KMS-11 (cell line): ENCODE data around the gene NMRAL1.

Experiments
- H2AFZ ChIP-seq: fragments of 200-600 bp; sonication (generic); 2 replicates; pipeline ENCODE4 v1.6.1; 2016; ENCODE audit warnings: antibody characterized with exemption, mixed run types, low read depth
- H3K27ac ChIP-seq: fragments of 200-600 bp; sonication (generic); 2 replicates; pipeline ENCODE4 v1.6.1; 2016; ENCODE audit warnings: mild to moderate bottlenecking, mixed run types
- H3K27me3 ChIP-seq: fragments of 200-600 bp; sonication (generic); 2 replicates; pipeline ENCODE4 v1.6.1; 2017; ENCODE audit warnings: mild to moderate bottlenecking, low read depth, mixed run types, moderate library complexity; ENCODE audit not compliant: insufficient read depth
- H3K36me3 ChIP-seq: fragments of 200-600 bp; sonication (generic); 2 replicates; pipeline ENCODE4 v1.6.1; 2017; ENCODE audit warnings: mild to moderate bottlenecking, mixed run types; ENCODE audit not compliant: insufficient read depth
- H3K4me1 ChIP-seq: fragments of 200-600 bp; sonication (generic); 2 replicates; pipeline ENCODE4 v1.6.1; 2016; ENCODE audit warnings: mild to moderate bottlenecking, low read depth, mixed run types; ENCODE audit not compliant: poor library complexity, severe bottlenecking
- H3K4me2 ChIP-seq: fragments of 200-600 bp; sonication (generic); 2 replicates; pipeline ENCODE4 v1.7.0; 2016; ENCODE audit warnings: mild to moderate bottlenecking, mixed run types
- H3K4me3 ChIP-seq: fragments of 200-600 bp; sonication (generic); IDR thresholded peaks from 2 replicates; pipeline ENCODE4 v1.6.1; 2017; ENCODE audit warnings: low read depth, low read length, mixed read lengths; ENCODE audit not compliant: insufficient read depth
- H3K79me2 ChIP-seq: fragments of 200-600 bp; sonication (generic); 2 replicates; pipeline ENCODE4 v1.6.1; 2016; ENCODE audit warnings: low read depth, mixed run types; ENCODE audit not compliant: insufficient read depth
- H3K9ac ChIP-seq: fragments of 200-600 bp; sonication (generic); 2 replicates; pipeline ENCODE4 v1.6.1; 2016; ENCODE audit warnings: mild to moderate bottlenecking, mixed run types
- H4K20me1 ChIP-seq: fragments of 200-600 bp; sonication (generic); 2 replicates; pipeline ENCODE4 v1.6.1; 2016; ENCODE audit warnings: mild to moderate bottlenecking, mixed run types; ENCODE audit not compliant: insufficient read depth
- TF ChIP-seq, protein P1 (sequence below): fragments of 200-600 bp; sonication (generic); conservative IDR thresholded peaks from 2 replicates; pipeline ENCODE4 v1.6.1; 2017; ENCODE audit warnings: low read depth, mild to moderate bottlenecking, antibody characterized with exemption, low read length, moderate library complexity, mixed read lengths

Gene NMRAL1

DNA sequence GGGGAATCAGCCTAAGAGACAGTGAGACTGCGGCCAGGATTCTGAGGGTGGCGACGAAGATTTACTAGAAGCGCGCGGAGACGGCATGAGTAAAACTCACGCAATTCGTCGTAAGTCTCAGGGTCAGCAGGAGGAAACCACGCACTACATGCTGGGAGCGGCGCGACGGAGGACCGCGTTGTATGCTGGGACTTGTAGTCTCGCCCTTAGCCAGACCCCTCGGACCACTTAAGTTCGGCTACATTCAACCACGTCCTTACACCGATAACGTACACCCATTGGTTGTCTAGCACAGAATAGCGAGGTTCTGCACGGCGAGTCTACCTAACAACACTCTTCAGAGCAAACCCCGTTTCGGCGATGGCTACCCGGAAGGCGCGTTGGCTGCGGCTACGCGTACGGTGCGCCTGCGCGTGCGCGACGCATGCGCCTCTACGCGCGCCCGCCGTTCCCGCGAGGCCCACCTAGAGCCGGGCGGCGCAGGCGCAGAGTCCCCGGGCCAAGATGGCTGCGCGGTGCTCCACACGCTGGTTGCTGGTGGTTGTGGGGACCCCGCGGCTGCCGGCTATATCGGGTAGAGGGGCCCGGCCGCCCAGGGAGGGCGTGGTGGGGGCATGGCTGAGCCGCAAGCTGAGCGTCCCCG is 48.9 kb downstream of the NMRAL1 start, which contains the start of gene DNAJA3:
TSS of gene DNAJA3 (plus strand) at position 491 of the 643 bp plus-strand sequence. CDS start at position 505, 14 bp downstream.
- Histone ChIP-seq H3K4me1 (peaks cover 20% of the 10 kb centered on the region), H3K4me3 (peak within 1 kb of the TSS; percentile 1), H3K27me3 (no peaks in the 10 kb centered on the region), H3K79me2 (peaks cover 48% of the 10 kb centered on the region), H2AFZ (peak within 1 kb of the TSS; percentile 80), H3K9ac (peak within 1 kb of the TSS; percentile 89), H3K36me3 (no peaks in the 10 kb centered on the region; the same call in 1 of the 2 replicates), H3K4me2 (peak within 1 kb of the TSS; percentile 81), H3K27ac (peak within 1 kb of the TSS; percentile 81), H4K20me1 (no peaks in the 10 kb centered on the region)
- TF ChIP-seq, protein P1, sequence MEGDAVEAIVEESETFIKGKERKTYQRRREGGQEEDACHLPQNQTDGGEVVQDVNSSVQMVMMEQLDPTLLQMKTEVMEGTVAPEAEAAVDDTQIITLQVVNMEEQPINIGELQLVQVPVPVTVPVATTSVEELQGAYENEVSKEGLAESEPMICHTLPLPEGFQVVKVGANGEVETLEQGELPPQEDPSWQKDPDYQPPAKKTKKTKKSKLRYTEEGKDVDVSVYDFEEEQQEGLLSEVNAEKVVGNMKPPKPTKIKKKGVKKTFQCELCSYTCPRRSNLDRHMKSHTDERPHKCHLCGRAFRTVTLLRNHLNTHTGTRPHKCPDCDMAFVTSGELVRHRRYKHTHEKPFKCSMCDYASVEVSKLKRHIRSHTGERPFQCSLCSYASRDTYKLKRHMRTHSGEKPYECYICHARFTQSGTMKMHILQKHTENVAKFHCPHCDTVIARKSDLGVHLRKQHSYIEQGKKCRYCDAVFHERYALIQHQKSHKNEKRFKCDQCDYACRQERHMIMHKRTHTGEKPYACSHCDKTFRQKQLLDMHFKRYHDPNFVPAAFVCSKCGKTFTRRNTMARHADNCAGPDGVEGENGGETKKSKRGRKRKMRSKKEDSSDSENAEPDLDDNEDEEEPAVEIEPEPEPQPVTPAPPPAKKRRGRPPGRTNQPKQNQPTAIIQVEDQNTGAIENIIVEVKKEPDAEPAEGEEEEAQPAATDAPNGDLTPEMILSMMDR: no peak

DNA sequence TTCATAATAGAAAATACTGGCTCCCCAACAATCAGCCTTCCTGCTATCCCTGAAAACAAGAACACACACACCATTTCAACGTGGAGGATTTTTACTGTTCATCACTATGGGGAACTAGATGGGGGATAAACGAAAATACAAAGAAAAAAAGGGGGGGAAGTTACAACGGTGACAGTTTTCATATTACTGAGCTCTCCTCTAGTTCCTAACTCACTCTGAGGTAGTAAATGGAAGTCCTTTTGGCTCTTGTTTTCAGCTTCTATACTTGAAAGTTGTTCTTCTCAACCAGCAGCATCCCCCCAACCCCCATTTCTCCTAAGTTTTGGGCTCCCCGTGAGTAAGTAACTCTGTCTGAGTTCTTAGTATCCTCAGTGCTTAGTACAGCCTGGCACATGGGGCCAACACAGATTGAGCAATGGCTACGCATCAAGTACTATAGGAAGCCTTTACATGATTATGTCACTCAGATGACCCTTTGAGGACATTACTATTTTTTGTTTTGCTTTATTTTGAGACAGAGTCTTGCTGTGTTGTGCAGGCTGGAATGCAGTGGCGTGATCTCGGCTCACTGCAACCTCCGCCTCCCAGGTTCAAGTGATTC is 53.8 kb downstream of the NMRAL1 start:
- Histone ChIP-seq H3K4me3 (no peak overlapping the region), H3K4me2 (no peak overlapping the region), H3K27me3 (no peaks in the 10 kb centered on the region), H3K9ac (no peak overlapping the region), H3K79me2 (peaks cover 7% of the 10 kb centered on the region), H3K27ac (no peak overlapping the region), H3K4me1 (peaks cover 17% of the 10 kb centered on the region), H2AFZ (no peak overlapping the region), H3K36me3 (no peaks in the 10 kb centered on the region), H4K20me1 (no peaks in the 10 kb centered on the region)
- TF ChIP-seq, protein P1: no peak

DNA sequence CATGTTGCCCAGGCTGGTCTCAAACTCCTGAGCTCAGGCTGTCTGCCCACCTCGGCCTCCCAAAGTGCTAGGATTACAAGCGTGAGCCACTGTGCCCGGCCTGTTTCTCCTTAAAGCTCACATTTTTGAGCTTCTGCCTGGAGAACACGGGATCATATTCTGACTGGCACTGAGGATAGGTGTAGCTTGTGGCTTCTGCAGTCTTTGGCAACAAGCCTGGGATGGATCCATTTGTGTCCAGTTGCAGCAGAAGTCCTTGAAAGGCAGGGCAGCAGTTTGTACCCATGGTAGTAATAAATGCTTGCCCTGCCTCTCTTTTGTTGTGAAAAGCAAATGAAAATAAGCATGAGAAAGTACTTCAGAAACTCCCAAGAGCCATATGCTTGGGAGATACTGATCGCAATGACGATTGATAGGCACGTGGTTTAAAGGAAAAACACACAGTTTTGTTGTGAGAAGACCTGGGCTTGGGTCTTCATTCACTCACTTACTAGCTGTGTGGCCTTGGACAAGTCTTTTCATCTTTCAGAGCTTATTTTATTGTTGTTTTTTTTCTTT is 54.9 kb downstream of the NMRAL1 start:
- Histone ChIP-seq H3K79me2 (peaks cover 18% of the 10 kb centered on the region), H3K4me2 (no peak overlapping the region), H3K27ac (no peak overlapping the region), H3K4me1 (peaks cover 21% of the 10 kb centered on the region), H3K36me3 (no peaks in the 10 kb centered on the region), H4K20me1 (no peaks in the 10 kb centered on the region), H3K27me3 (no peaks in the 10 kb centered on the region), H3K4me3 (no peak overlapping the region), H3K9ac (no peak overlapping the region), H2AFZ (no peak overlapping the region)
- TF ChIP-seq, protein P1: no peak

DNA sequence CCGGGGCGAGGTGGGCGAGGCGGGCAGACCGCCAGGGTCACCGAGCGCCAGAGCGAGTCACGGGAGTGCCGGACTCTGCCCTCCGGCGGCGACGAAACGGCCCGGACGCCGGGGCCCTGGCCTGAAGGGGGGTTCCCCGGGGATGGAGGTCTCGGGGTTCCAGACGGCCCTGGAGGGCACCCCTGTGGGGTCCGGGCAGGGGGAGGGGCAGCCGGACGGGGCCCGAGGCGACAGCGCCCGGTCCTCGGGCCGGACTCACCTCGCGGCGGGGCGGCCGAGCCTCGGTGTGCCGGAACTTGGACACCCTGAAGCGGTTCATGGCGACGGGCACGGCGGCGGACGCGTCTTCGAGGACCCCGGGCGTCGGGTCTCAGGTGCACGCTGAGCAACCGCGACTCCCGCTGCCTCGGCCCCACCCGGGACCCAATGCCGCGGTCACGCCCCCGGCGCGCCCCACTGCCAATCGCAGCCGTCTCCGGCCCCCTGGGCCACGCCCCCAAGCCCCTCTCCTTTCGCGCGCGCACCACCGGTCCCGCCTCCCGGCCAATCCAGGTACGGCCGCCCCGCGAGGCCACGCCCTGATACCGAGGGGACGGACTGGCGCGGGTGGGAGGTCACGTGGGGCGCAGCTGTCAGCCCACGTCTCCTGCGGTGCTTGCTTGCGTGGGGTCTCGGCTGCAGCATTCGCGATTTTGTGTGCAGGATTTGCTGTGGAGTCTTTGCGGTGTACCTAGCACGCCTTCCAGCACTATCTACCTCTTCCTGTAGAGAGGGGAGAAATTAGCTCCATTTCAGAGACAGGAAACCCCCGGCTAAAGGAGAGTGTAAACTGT is 58.0 kb downstream of the NMRAL1 start, which contains the start of gene CORO7:
TSS of gene CORO7 (minus strand) at position 397 of the 833 bp plus-strand sequence. CDS start at position 319, 78 bp downstream.
- Histone ChIP-seq H3K9ac (peak within 1 kb of the TSS; percentile 83), H3K27ac (peak within 1 kb of the TSS; percentile 92), H4K20me1 (no peaks in the 10 kb centered on the region), H3K36me3 (no peaks in the 10 kb centered on the region; the same call in 1 of the 2 replicates), H2AFZ (peak within 1 kb of the TSS; percentile 80), H3K79me2 (peaks cover 45% of the 10 kb centered on the region), H3K4me2 (peak within 1 kb of the TSS; percentile 93), H3K4me1 (peaks cover 39% of the 10 kb centered on the region), H3K4me3 (no peak within 1 kb of the TSS), H3K27me3 (no peaks in the 10 kb centered on the region)
- TF ChIP-seq, protein P1: no peak
